ENCODE data around the gene SAG. TPM values are rescaled to one million over a fixed set of nuclear protein-coding genes. Genes with fewer than 3 reads are reported as not detected.
"Not testable (repeated sequence)": the region's sequence is repeated elsewhere in the genome, so short reads cannot be mapped to it uniquely, and the experiment has no call there.

SAG gene
- total RNA-seq, 4 donors from 2014 or later = not detected

- WGBS, 2 donors (ENCODE audit: low coverage in 1 of 2) = 81 to 83% methylated on average over 5 of the region's 5 CpGs
These were observed 65.7 kb downstream of the SAG start for GRCh38 chr2:233373316-233373715.

GRCh38 chr2:233374776-233375175, 67.2 kb downstream of the SAG start:
- H3K4me3 ChIP-seq; H3K36me3 ChIP-seq; DNase-seq; H3K27me3 ChIP-seq; in situ Hi-C loops (cut with MboI; ENCODE audit: low pct_ligation_motif_present in 1 of 4, low pct_unique_long_range_greater_than_20kb in 1 of 4, low sequenced_read_pairs in 3 of 4); intact Hi-C loops (cut with DNase I; ENCODE audit: low total_unique reads); H3K9me3 ChIP-seq: not testable (repeated sequence)
- Histone ChIP-seq H3K4me1 (peaks cover 0 to 24% (median 9%) of the 10 kb centered on the region in 4 donors), H3K27ac (peak overlapping the region in 3 of 4 donors; percentile 18 to 56 (median 21))
- 63 to 83% methylated on average over 2 to 11 of the region's 11 CpGs for WGBS, 2 donors (ENCODE audit: low coverage in 1 of 2)

More at GRCh38 chr2:233373316-233373715, 65.7 kb downstream of the SAG start:
- in situ Hi-C loops (cut with MboI; ENCODE audit: low pct_ligation_motif_present in 1 of 4, low pct_unique_long_range_greater_than_20kb in 1 of 4, low sequenced_read_pairs in 3 of 4) (no loop called here), intact Hi-C loops (cut with DNase I; ENCODE audit: low total_unique reads) (no loop called here)
- H3K4me1 ChIP-seq = peaks cover 0 to 28% (median 9%) of the 10 kb centered on the region in 4 donors
- H3K36me3 ChIP-seq = no peaks in the 10 kb centered on the region
- H3K9me3 ChIP-seq = no peaks in the 10 kb centered on the region
- H3K4me3 ChIP-seq = no peak overlapping the region
- no peaks in the 10 kb centered on the region for H3K27me3 ChIP-seq
- H3K27ac ChIP-seq = no peak overlapping the region
- no peak for DNase-seq
- TF ChIP-seq POLR2AphosphoS5 (IDR thresholded peaks at IDR 0.05) = no peak
- TF ChIP-seq POLR2A (IDR thresholded peaks at IDR 0.05) = no peak
- TF ChIP-seq CTCF (IDR thresholded peaks at IDR 0.05) = no peak
- no peak for TF ChIP-seq EP300 (IDR thresholded peaks at IDR 0.05; ENCODE audit: low read depth)

DNA sequence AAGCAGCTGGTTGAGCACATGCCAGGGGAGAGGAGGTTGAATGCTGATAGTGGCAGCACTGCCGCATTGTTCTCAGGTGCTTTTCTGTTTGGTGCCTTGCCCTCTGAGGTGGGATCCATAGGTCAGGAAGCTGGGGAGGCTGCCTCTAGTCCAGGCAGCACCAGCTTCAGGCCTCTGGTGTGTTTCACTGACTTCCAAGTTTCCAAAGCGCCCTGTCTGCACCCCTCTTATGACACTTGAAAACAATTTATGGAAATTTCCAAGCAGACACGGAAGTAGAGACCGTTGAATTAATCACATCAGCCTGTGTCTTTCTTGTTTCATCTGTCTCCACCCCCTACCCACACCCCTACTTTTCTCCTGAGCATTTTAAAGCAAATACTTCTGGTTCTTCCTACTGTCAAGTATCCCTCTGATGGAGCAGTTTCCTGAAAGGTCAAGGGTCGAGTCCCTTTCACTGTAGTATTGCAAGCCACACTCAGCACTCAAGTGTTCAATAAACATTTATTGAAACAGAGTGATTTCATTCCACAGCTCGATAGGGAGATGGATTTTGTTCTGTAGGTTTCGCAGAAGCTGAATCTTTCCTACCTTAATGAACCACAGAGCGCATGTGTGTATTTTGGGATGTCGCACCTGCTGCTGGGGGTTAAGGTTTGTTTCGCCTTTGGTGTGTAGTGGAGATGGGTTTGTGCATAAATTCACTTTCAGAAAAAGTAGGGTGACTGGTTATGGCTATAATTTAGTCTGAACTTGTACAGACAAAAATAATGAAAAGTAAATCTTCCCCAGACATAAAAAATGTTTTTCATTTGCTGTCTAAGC, 68.1 kb downstream of the SAG start:
- Histone ChIP-seq H3K27ac (peak overlapping the region in 3 of 4 donors; percentile 18 to 56 (median 21)), H3K4me1 (peaks cover 0 to 19% (median 9%) of the 10 kb centered on the region in 4 donors), H3K4me3 (no peak overlapping the region), H3K36me3 (no peaks in the 10 kb centered on the region), H3K9me3 (no peaks in the 10 kb centered on the region), H3K27me3 (no peaks in the 10 kb centered on the region)
- DNase-seq = no peak
- TF ChIP-seq POLR2AphosphoS5 (IDR thresholded peaks at IDR 0.05) (no peak), CTCF (IDR thresholded peaks at IDR 0.05) (no peak), POLR2A (IDR thresholded peaks at IDR 0.05) (no peak), EP300 (IDR thresholded peaks at IDR 0.05; ENCODE audit: low read depth) (no peak)
- in situ Hi-C loops (cut with MboI; ENCODE audit: low pct_ligation_motif_present in 1 of 4, low pct_unique_long_range_greater_than_20kb in 1 of 4, low sequenced_read_pairs in 3 of 4) (no loop called here), intact Hi-C loops (cut with DNase I; ENCODE audit: low total_unique reads) (no loop called here)
- 54 to 66% methylated on average over 5 to 10 of the region's 10 CpGs for WGBS, 2 donors (ENCODE audit: low coverage in 1 of 2)

GRCh38 chr2:233379034-233379433, 71.4 kb downstream of the SAG start:
- Histone ChIP-seq H3K4me1 (peaks cover 0 to 19% (median 9%) of the 10 kb centered on the region in 4 donors), H3K4me3 (no peak overlapping the region), H3K27ac (no peak overlapping the region), H3K36me3 (no peaks in the 10 kb centered on the region), H3K9me3 (no peaks in the 10 kb centered on the region), H3K27me3 (no peaks in the 10 kb centered on the region)
- no peak for TF ChIP-seq CTCF (IDR thresholded peaks at IDR 0.05)
- no peak for TF ChIP-seq POLR2AphosphoS5 (IDR thresholded peaks at IDR 0.05)
- no peak for TF ChIP-seq EP300 (IDR thresholded peaks at IDR 0.05; ENCODE audit: low read depth)
- TF ChIP-seq POLR2A (IDR thresholded peaks at IDR 0.05) = no peak
- no peak for DNase-seq
- in situ Hi-C loops (cut with MboI; ENCODE audit: low pct_ligation_motif_present in 1 of 4, low pct_unique_long_range_greater_than_20kb in 1 of 4, low sequenced_read_pairs in 3 of 4) (no loop called here), intact Hi-C loops (cut with DNase I; ENCODE audit: low total_unique reads) (no loop called here)
- WGBS, 2 donors (ENCODE audit: low coverage in 1 of 2) = 89 to 91% methylated on average over 6 of the region's 6 CpGs

Measured in transverse colon (tissue), 4 donors.